ENCODE results near the gene WFDC10B. TPM values are rescaled to one million over a fixed set of nuclear protein-coding genes. Genes with fewer than 3 reads are reported as not detected.
"Not testable (repeated sequence)": the region's sequence is repeated elsewhere in the genome, so short reads cannot be mapped to it uniquely, and the experiment has no call there.

The WFDC10B gene
- total RNA-seq, result not detected
- long read RNA-seq, result 0 reads

DNA sequence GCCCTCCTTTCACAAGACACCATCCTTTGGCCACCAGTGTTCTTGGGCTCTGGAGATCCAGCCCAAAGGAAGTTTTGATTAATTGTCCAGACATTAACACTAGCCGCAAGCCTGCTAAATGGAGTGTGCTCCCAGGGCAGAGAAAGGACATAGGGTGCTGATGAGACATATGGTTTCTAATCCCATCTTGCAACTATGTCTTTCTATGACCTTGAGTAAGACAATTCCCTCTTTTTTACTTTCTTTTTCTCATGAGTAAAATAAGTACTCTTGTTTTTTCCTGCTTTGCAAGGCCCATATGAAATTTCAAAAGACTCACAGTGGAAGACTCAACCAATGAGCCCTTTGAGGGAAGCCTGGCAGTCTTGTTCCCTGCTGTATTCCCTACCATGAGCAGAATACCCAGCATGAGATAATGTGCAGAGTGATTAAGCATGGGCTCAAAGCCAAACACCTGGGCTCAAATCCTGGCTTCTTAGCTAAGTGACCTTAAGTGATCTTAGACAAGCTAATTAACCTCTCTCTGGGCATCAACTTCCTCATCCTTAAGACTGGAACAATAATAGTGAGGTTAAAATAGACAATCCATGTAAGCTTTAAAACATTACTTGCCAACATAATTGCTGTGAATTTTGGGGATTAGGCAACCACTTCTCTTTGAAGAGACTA, at the start of gene WFDC10B:
Gene WFDC10B (minus strand): TSS at position 51 of the 669 bp plus-strand sequence. CDS start 19,027 bp downstream, outside the sequence.
- no peak for DNase-seq (ENCODE audit: low spot score)
- intact Hi-C loops (cut with DNase I), result no loop called here

DNA sequence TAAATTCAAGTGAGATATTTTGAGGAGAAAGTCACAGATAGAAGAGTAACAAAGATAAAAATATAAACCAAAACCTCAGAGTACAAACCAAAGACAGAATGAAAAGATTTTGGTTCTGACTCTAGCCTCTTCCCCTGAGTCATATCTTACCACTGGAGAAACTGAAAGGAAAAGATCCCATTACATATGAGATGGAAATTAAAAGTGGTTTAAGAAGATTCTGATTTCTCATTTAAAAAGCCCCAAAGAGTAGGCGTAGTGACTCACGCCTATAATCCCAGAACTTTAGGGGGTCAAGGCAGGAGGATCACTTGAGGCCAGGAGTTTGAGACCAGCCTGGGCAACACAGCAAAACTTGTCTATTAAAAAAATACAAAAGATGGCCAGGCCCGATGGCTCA, 47.9 kb upstream of the WFDC10B start:
- intact Hi-C loops (cut with DNase I), result no loop called here
- DNase-seq (ENCODE audit: low spot score), result no peak

DNA sequence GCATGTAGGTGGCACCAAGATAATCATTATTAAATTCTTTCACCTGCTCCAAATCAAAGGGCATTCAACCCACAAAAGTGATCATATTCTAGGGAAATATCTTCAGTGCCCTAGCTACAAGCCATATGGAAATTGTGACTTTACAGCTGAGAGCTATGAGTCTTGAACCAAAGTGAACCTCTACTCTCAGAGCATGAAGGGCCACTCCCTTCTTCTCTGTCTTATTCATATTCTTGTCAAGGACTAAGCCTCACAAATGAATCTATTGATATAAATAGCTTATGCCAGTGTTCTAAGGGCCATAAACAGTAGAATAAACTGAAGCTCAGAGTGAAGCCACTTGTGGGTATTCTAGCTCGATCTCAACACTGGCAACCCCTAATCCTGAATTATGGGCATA, 46.9 kb upstream of the WFDC10B start:
- intact Hi-C loops (cut with DNase I), result no loop called here

DNA sequence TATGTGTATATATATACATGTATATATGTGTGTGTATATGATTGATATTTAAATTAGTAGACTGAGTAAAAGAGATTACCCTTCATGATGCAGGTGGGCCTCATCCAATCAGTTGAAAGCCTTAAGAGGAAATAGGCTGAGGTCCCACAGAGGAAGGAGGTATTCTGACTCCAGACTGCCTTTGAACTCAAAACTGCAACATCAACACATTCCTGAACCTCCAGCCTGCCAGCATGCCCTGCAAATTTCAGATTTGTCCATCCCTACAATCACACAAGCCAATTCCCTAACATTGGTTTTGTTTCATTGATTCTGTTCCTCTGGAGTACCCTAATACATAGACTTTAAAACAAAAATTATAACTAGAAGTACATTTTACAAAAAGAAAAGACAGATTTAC, 40.2 kb upstream of the WFDC10B start:
- intact Hi-C loops (cut with DNase I), result no loop called here
- no peak for DNase-seq (ENCODE audit: low spot score)

More for the DNA sequence above, 46.9 kb upstream of the WFDC10B start:
- no peak for DNase-seq (ENCODE audit: low spot score)

DNA sequence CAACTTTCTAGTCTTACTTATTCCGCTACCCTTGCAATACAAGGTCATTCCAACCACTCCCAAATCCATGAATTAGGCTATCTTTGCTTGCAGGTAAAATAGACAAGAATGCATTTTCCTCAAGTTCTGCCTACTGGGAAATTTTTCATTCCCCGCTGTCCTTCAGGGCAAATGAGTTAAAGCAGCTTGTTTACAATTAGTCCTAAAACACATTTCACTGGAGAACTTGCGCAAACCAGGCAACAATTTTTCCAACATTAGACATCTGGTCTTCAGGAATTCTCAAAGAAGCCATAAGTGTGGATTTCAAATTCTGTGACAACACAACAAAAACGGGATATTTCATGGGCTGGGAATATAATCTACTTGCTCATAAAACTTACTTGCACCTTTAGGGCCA, 37.8 kb upstream of the WFDC10B start:
- DNase-seq (ENCODE audit: low spot score), result no peak
- intact Hi-C loops (cut with DNase I), result no loop called here

DNA sequence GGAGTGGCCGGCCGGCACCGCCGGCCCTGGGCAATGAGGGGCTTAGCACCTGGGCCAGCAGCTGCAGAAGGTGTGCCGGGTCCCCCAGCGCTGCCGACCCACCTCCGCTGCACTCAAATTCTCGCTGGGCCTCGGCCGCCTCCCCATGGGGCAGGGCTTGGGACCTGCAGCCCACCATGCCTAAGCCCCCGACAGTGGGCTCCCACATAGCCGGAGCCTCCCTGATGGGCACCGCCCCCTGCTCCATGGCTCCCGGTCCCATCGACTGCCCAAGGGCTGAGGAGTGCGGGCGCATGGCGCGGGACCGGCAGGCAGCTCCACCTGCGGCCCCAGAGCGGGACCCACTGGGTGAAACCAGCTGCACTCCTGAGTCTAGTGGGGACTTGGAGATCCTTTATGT, 31.2 kb upstream of the WFDC10B start:
- DNase-seq (ENCODE audit: low spot score), result no peak
- intact Hi-C loops (cut with DNase I), result no loop called here

DNA sequence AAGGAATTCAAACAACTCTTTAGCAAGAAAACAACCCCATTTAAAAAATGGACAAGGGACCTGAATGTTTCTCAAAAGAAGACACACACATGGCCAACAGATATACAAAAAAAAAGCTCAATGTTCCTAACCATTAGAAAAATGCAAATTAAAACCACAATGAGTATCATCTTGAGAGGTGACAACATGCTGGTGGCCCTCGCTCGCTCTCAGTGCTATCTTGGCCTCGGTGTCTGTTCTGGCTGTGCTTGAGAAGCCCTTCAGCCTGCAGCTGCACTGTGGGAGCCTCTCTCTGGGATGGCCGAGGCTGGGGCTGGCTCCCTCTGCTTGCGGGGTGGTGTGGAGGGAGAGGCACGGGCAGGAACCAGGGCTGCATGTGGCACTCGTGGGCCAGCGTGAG, 30.7 kb upstream of the WFDC10B start:
- intact Hi-C loops (cut with DNase I), result no loop called here
- DNase-seq (ENCODE audit: low spot score), result no peak

DNA sequence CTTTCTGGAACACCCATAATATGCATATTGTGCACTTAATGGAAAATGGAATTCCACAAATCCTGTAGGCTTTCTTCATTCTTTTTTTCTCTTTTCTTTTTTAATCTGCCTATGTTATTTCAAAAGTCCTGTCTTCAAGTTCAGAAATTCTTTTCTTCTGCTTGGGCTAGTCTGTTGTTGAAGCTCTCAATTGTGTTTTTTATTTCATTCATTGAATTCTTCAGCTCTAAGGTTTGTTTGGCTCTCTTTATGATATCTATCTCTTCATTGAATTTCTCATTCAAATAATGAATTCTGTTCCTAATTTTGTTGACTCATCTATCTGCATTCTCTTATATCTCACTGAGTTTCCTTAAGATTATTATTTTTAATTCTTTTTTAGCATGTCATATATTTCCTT, 27.4 kb upstream of the WFDC10B start:
- intact Hi-C loops (cut with DNase I), result no loop called here
- no peak for DNase-seq (ENCODE audit: low spot score)

DNA sequence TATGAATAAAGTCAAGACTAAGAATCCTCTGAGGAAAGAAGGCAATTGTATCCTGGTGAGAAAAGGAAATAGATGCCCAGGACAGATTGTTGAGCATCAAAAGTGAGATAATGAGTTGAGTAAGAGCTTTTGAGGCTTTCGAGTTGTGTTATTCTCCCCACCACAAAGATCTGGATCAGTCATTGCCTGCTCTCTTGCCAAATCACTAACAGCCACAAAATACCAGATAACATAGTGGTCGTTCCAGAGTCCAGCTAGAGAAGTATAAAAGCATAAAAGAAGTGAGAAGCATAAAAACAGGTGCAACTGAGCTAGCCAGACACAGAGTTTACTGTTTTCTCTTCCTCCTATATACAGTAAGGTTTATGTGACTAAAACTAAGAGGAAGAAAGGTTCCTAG, 22.2 kb upstream of the WFDC10B start:
- DNase-seq (ENCODE audit: low spot score), result no peak
- intact Hi-C loops (cut with DNase I), result no loop called here

DNA sequence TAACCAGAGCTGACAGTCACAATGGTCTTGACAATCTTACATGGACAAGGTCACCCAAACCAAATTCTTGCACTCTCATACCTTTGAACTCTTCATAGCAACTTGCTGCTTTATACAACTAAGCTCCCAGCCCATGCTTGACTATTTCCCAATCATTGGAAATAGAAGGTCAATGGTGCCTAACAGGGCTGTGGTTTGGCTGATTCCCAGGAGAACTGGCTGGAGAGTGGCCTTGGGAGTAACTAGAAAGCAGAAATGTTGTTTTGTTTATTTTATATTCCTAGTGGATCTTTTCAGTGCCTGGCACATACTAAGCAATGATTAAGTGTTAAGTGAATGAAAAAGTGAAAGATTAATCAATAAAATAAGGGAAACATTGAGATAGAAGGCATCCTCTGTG, 20.3 kb upstream of the WFDC10B start:
- intact Hi-C loops (cut with DNase I), result no loop called here
- no peak for DNase-seq (ENCODE audit: low spot score)

DNA sequence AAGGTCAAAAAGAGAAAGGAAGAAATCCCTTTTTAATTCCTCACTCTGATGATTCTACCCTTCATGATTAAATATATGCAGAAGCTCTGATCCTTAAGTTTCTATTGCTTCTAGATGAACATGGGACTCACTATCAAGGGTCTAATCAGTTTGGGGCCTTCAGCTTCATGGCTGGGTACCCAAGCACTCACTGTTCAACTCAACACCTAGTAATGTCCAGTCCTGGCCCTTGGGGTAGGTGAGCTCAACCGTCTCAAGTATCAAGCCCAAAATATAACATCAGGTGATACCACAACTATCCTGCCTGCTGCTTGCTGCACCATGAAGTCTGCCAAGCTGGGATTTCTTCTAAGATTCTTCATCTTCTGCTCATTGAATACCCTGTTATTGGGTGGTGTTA, 17.2 kb upstream of the WFDC10B start, which contains the start of gene SPINT4:
Gene SPINT4 (plus strand): TSS at position 301 of the 400 bp plus-strand sequence. CDS start 21 bp downstream, at position 322.
- intact Hi-C loops (cut with DNase I), result no loop called here
- no peak for DNase-seq (ENCODE audit: low spot score)

DNA sequence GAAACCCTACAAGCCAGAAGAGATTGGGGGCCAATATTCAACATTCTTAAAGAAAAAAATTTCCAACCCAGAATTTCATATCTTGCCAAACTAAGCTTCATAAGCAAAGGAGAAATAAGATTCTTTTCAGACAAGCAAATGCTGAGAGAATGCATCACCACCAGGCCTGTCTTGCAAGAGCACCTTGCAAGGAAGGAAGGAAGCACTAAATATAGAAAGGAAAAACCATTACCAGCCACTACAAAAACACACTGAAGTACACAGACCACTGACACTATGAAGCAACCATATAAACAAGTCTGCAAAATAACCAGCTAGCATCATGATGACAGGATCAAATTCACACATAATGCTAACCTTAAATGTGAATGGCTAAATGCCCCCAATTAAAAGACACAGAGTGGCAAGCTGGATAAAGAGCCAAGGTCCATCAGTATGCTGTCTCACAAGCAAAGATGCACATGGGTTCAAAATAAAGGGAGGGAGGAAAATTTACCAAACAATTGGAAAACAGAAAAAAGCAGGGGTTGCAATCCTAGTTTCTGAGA, 11.4 kb upstream of the WFDC10B start:
- not testable (repeated sequence) for DNase-seq (ENCODE audit: low spot score)
- intact Hi-C loops (cut with DNase I), result loop anchor here (10.0 kb wide), 1 partner anchor 471 kb away; no protein-coding TSS in a partner anchor

DNA sequence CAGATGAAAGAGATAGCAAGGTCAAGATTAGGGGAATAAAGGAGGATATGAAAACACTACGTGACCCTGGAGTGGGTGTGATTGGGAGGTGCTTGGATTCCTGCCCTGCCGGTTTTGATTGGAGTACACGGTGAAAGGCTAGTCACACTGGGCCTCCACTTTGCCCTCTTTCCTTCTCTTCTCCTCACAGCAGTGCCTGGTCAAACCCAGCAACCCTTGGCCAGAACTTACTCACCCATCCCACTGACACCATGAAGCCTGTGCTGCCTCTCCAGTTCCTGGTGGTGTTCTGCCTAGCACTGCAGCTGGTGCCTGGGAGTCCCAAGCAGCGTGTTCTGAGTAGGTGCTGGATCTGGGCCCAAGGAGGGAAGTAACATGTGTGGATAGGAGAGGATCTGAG, 2.9 kb downstream of the WFDC10B start, which contains the start of gene WFDC13:
Gene WFDC13 (plus strand): TSS at position 166 of the 400 bp plus-strand sequence. CDS start 86 bp downstream, at position 252.
- intact Hi-C loops (cut with DNase I), result no loop called here
- DNase-seq (ENCODE audit: low spot score), result no peak

DNA sequence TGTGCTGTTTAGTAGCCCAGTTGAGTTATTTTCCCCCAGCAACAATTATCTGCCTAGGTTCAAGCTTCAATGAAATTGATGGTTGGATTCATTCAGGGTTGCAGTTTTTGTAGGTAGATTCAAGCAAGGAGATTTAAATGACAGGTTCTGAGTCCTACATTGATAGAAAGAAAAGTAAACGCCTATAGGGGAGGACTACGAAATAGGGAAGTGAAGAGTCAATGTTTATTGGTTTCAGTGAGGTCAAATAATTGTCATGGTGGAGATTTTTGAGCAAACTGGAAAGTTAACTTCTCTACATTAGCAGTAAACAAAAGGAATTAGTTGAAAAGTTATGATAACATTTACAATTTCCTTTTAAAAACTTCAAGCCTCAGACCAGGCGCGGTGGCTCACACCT, 3.7 kb downstream of the WFDC10B start:
- intact Hi-C loops (cut with DNase I), result no loop called here
- DNase-seq (ENCODE audit: low spot score), result no peak

DNA sequence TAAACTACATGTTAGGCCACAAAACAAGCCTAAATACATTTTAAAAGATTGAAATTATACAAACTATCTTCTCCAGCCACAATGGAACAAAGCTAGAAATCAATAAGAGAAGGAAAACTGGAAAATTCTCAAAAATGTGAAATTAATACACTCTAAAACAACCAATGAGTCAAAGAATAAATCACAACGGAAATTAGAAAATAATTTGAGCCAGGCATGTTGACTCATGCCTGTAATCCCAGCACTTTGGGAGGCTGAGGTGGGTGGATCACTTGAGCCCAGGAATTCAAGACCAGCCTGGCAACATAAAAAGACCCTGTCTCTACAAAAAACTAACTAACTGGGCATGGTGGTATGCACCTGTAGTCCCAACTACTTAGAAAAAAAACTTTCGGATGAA, 9.3 kb downstream of the WFDC10B start:
- DNase-seq (ENCODE audit: low spot score), result no peak
- intact Hi-C loops (cut with DNase I), result no loop called here

DNA sequence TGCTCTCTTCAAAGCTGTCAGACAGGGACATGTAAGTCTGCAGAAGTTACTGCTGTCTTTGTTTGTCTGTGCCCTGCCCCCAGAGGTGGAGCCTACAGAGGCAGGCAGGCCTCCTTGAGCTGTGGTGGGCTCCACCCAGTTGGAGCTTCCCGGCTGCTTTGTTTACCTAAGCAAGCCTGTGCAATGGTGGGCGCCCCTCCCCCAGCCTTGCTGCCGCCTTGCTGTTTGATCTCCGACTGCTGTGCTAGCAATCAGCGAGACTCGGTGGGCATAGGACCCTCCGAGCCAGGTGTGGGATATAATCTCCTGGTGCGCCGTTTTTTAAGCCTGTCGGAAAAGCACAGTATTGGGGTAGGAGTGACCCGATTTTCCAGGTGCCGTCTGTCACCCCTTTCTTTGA, 11.5 kb downstream of the WFDC10B start:
- intact Hi-C loops (cut with DNase I); DNase-seq (ENCODE audit: low spot score): not testable (repeated sequence)

DNA sequence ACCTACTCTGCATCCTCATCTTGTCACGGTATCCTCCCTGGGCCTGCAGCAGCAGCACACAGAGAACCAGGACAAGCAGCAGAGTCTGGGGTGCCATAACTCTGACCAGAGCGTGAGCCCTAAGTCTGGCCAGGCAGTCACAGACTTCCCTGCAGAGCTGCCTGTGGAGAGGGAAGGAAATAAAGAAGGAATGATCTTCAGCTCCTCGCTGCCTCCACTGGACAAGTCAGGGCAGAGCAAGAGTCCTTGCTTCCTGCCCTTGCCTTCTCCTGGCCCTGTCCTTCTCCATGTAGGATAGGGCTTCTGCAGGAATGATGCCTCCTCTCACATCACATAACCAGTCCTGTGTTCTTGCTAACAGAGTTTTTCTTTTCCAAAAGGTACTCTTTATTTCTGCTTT, 18.9 kb downstream of the WFDC10B start:
- no peak for DNase-seq (ENCODE audit: low spot score)
- intact Hi-C loops (cut with DNase I), result no loop called here

DNA sequence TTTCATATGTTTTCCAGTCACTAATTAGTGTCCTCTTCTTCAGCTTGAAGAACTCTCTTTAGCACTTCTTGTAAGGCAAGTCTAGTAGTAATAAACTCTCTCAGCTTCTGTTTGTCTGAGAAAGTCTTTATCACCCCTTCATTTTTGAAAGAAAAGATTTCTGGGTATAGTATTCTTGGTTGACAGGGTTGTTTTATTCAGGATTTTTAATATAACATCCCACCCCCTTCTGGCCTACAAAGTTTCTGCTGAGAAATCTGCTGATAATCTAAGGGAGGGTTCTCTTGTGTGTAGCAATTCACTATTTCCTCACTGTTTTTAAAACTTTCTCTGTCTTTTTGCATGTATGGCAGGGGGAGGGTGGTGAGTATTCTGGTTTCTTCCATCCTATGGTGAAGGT, 25.2 kb downstream of the WFDC10B start:
- DNase-seq (ENCODE audit: low spot score), result no peak
- intact Hi-C loops (cut with DNase I), result no loop called here

DNA sequence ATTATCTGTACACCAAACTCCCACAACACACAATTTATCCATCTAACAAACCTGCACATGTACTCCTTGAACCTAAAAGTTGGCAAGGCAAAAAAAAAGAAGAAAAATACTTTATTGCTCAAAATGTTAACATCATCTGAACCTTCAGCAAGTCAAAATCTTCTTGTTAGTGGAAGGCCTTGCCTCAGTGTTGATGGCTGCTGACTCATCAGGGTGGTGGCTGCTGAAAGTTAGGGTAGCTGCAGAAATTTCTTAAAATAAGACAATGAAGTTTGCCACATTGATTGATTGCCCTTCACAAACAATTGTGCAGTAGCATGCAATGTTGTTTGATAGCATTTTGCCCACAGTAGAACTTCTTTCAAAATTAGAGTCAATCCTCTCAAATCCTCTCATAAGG, 32.1 kb downstream of the WFDC10B start:
- no peak for DNase-seq (ENCODE audit: low spot score)
- intact Hi-C loops (cut with DNase I), result no loop called here

DNA sequence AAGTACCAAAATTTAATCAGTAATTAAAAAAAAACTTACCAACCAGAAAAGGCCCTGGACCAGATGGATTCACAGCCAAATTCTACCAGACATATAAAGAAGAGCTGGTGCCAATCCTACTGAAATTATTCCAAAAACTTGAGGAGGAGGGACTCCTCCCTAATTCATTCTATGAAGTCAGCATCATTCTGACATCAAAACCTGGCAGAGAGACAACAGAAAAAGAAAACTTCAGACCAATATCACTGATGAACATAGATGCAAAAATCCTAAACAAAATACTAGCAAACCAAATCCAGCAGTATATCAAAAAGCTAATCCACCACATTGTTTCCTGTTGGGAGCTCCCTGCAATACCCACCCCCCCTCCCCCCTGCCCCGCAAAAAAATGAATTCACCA, 34.7 kb downstream of the WFDC10B start, which contains the start of gene WFDC11:
Gene WFDC11 (minus strand): TSS at position 101 of the 400 bp plus-strand sequence. CDS start 19,639 bp downstream, outside the sequence.
- intact Hi-C loops (cut with DNase I), result no loop called here
- DNase-seq (ENCODE audit: low spot score), result no peak

DNA sequence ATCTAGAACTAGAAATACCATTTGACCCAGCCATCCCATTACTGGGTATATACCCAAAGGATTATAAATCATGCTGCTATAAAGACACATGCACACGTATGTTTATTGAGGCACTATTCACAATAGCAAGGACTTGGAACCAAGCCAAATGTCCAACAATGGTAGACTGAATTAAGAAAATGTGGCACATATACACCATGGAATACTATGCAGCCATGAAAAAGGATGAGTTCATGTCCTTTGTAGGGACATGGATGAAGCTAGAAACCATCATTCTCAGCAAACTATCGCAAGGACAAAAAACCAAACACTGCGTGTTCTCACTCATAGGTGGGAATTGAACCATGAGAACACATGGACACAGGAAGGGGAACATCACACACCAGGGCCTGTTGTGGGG, 47.8 kb downstream of the WFDC10B start:
- intact Hi-C loops (cut with DNase I); DNase-seq (ENCODE audit: low spot score): not testable (repeated sequence)

Measured in cardiac septum (tissue), 1 donor.